ENCODE results near the gene CYTH4.

Gene CYTH4

DNA sequence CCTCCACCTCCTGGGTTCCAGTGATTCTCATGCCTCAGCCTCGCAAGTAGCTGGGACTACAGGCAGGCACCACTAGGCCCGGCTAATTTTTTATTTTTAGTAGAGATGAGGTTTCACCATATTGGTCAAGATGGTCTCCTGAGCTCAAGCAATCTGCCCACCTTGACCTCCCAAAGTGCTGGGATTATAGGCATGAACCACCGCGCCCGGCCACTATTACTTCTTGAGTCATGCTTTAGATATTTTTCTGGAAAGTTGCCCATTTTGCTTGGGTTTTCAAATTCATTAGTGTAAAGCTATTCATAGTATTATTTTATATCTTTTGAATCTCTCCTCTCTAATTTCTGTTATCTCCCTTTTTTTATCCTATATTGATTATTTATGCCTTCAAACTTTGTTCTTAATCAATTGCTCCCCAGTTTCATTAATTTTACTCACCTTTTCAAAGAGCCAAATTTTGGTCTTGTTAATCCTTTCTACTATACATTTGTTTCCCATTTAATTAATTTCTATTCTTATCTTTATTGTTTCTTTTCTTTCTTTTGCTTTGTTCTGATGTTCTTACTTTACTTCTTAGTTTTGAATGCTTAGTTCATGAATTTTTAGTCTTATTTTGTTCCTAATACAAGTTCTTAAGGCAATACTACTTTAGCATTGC, 28.0 kb upstream of the CYTH4 start:
- no peak for DNase-seq (ENCODE audit: low read depth)

GRCh38 chr22:37254867-37255233, 27.5 kb upstream of the CYTH4 start:
- H3K4me3 ChIP-seq (ENCODE audit: low read depth, low read length): no peak overlapping the region
- TF ChIP-seq POLR2A (IDR thresholded peaks at IDR 0.05; ENCODE audit: extremely low read depth, insufficient read length) (no peak), MYC (IDR thresholded peaks at IDR 0.05; ENCODE audit: low read depth, low read length) (no peak)
- TF ChIP-seq, protein P1, sequence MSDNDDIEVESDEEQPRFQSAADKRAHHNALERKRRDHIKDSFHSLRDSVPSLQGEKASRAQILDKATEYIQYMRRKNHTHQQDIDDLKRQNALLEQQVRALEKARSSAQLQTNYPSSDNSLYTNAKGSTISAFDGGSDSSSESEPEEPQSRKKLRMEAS (IDR thresholded peaks at IDR 0.05; ENCODE audit: low read depth, low read length): no peak
- TF ChIP-seq, protein P2, sequence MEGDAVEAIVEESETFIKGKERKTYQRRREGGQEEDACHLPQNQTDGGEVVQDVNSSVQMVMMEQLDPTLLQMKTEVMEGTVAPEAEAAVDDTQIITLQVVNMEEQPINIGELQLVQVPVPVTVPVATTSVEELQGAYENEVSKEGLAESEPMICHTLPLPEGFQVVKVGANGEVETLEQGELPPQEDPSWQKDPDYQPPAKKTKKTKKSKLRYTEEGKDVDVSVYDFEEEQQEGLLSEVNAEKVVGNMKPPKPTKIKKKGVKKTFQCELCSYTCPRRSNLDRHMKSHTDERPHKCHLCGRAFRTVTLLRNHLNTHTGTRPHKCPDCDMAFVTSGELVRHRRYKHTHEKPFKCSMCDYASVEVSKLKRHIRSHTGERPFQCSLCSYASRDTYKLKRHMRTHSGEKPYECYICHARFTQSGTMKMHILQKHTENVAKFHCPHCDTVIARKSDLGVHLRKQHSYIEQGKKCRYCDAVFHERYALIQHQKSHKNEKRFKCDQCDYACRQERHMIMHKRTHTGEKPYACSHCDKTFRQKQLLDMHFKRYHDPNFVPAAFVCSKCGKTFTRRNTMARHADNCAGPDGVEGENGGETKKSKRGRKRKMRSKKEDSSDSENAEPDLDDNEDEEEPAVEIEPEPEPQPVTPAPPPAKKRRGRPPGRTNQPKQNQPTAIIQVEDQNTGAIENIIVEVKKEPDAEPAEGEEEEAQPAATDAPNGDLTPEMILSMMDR (IDR thresholded peaks at IDR 0.05; ENCODE audit: low read depth, low read length): no peak
- no peak for DNase-seq (ENCODE audit: low read depth)

More for the DNA sequence above, 28.0 kb upstream of the CYTH4 start:
- no peak overlapping the region for H3K4me3 ChIP-seq (ENCODE audit: low read depth, low read length)
- TF ChIP-seq, protein P2 (IDR thresholded peaks at IDR 0.05; ENCODE audit: low read depth, low read length): no peak
- TF ChIP-seq, protein P1 (IDR thresholded peaks at IDR 0.05; ENCODE audit: low read depth, low read length): no peak
- TF ChIP-seq POLR2A (IDR thresholded peaks at IDR 0.05; ENCODE audit: extremely low read depth, insufficient read length): no peak
- TF ChIP-seq MYC (IDR thresholded peaks at IDR 0.05; ENCODE audit: low read depth, low read length): no peak

DNA sequence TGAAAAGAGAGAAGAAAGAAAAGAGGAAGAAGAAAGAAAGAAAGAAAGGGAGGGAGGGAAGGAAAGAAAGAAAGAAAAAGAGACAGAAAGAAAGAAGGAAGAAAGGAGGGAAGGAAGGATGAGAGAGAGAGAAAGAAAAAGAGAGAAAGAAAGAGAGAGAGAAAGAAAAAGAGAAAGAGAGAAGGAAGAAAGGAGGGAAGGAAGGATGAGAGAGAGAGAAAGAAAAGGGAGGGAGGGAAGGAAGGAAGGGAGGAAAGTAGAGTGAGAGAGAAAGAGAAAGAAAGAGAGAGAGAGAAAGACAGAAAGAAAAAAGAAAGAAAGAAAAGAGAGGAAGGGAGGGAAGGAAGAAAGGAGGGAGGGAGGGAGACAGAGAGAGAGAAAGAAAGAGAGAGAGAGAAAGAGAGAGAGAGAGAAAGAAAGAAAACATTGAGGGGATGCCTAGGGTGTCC, 26.7 kb upstream of the CYTH4 start:
- no peak for DNase-seq (ENCODE audit: low read depth)
- TF ChIP-seq, protein P2 (IDR thresholded peaks at IDR 0.05; ENCODE audit: low read depth, low read length): no peak
- TF ChIP-seq POLR2A (IDR thresholded peaks at IDR 0.05; ENCODE audit: extremely low read depth, insufficient read length) (no peak), MYC (IDR thresholded peaks at IDR 0.05; ENCODE audit: low read depth, low read length) (no peak)
- TF ChIP-seq, protein P1 (IDR thresholded peaks at IDR 0.05; ENCODE audit: low read depth, low read length): no peak
- no peak overlapping the region for H3K4me3 ChIP-seq (ENCODE audit: low read depth, low read length)

DNA sequence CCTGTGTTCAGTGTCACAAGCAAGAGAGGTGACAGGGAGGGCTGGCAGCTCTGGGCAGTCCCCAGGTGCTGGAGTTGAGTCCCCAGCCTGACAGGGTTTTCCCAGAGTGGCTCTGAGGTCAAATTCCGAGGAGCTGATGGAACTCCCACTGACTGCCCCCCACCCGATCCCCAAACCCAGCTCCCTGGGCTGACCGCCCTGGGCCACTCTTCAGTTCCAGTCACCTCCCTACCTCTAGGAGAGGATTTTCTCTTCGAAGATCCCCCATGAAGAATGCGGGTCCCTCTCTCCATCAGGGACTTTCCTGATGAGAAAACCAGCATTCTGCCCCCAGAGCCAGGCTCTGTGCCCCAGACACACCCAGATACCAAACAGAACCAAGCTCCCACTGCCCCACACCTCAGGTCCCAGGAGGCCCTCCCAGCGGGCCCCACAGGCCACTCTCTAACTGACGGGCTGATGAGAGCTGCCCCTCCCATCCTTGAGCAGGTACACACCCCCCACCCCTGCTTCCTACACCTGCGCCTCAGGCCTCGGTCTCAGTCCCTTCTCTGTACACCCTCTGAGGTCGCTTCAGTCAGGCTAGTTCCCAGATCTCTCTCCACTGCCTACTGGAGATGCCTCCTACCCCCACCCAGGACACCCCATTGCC, 26.1 kb upstream of the CYTH4 start:
- no peak overlapping the region for H3K4me3 ChIP-seq (ENCODE audit: low read depth, low read length)
- TF ChIP-seq POLR2A (IDR thresholded peaks at IDR 0.05; ENCODE audit: extremely low read depth, insufficient read length): no peak
- TF ChIP-seq, protein P2 (IDR thresholded peaks at IDR 0.05; ENCODE audit: low read depth, low read length): no peak
- TF ChIP-seq, protein P1 (IDR thresholded peaks at IDR 0.05; ENCODE audit: low read depth, low read length): no peak
- no peak for TF ChIP-seq MYC (IDR thresholded peaks at IDR 0.05; ENCODE audit: low read depth, low read length)
- DNase-seq (ENCODE audit: low read depth): no peak

GRCh38 chr22:37258005-37258752, 24.1 kb upstream of the CYTH4 start:
- TF ChIP-seq POLR2A (IDR thresholded peaks at IDR 0.05; ENCODE audit: extremely low read depth, insufficient read length) (no peak), MYC (IDR thresholded peaks at IDR 0.05; ENCODE audit: low read depth, low read length) (no peak)
- TF ChIP-seq, protein P2 (IDR thresholded peaks at IDR 0.05; ENCODE audit: low read depth, low read length): no peak
- TF ChIP-seq, protein P1 (IDR thresholded peaks at IDR 0.05; ENCODE audit: low read depth, low read length): no peak
- no peak overlapping the region for H3K4me3 ChIP-seq (ENCODE audit: low read depth, low read length)
- no peak for DNase-seq (ENCODE audit: low read depth)

Measured in NB4 (cell line).